Hematopoietic multipotent progenitor cell (in vitro differentiated cells): ENCODE measurements around the gene EDAR. TPM values are rescaled to one million over a fixed set of nuclear protein-coding genes. Genes with fewer than 3 reads are reported as not detected.

Source experiments
- DNase-seq, 3 donors: peaks; one replicate each; pipeline ENCODE4 v3.0.0-alpha.2; 2011 to 2015; ENCODE audit warnings: low read depth in 2 of 3, low spot score in 2 of 3
- total RNA-seq: library from RNA; depleted of rRNA; stranded (reverse); fragments of >200 nt; gene quantifications from one replicate; pipeline ENCODE4 v1.2.3, GENCODE V29; 2012

EDAR gene
- total RNA-seq, 1 donor, result under 0.01 TPM

DNA sequence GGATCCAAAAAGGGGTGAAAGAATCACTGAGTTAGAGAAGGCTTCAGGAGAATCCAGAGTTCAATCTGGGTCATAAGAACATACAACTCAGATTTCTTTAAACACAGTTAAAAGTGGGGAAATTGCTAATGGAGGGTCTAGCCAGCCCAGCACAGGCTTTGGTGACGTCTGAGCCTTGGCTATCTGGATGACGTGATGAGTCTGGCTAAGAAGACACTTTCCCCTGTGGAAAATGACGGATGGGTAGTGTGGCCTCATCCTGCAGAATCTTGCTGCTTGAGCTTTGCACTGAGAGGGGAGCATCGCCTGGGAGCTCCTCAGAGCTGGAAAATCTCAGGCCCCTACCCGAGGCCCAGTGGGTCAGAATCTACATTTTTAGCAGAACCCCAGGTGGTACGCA lies 19.2 kb downstream of the EDAR start:
- DNase-seq, result no peak

- no peak for DNase-seq
Measured at GRCh38 chr2:108968619-108969018, 20.4 kb downstream of the EDAR start.

GRCh38 chr2:108967757-108968156 lies 21.3 kb downstream of the EDAR start:
- DNase-seq, result no peak

GRCh38 chr2:108965540-108966289 lies 23.3 kb downstream of the EDAR start:
- DNase-seq, result no peak

GRCh38 chr2:108963057-108963456 lies 26.0 kb downstream of the EDAR start:
- no peak for DNase-seq

- DNase-seq, result no peak
Measured at GRCh38 chr2:108961796-108962195, 27.2 kb downstream of the EDAR start.

GRCh38 chr2:108960006-108960405 lies 29.0 kb downstream of the EDAR start:
- DNase-seq, result no peak

GRCh38 chr2:108959401-108959800 lies 29.6 kb downstream of the EDAR start:
- no peak for DNase-seq

- no peak for DNase-seq
Measured at GRCh38 chr2:108958632-108959341, 30.2 kb downstream of the EDAR start.

- no peak for DNase-seq
Measured at GRCh38 chr2:108958002-108958401, 31.0 kb downstream of the EDAR start.

DNA sequence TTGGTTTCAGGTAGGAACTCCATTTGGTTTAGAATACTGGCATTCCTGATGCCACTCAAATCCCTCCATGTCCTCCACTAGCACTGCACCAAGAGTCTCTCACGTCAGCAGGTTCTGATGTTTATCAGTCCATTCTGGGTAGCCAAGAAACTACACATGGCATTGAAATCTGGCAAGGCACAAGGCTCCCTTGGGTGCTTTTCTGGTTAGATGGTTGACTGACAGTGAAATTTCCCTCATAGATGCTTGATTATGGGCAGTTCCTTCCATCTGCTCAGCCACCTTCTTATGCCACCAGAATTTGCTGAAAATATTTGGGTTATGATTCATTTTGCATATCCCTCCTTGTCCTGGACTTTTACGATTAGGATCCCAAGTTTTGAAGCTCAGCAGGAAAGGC lies 32.6 kb downstream of the EDAR start:
- no peak for DNase-seq

DNA sequence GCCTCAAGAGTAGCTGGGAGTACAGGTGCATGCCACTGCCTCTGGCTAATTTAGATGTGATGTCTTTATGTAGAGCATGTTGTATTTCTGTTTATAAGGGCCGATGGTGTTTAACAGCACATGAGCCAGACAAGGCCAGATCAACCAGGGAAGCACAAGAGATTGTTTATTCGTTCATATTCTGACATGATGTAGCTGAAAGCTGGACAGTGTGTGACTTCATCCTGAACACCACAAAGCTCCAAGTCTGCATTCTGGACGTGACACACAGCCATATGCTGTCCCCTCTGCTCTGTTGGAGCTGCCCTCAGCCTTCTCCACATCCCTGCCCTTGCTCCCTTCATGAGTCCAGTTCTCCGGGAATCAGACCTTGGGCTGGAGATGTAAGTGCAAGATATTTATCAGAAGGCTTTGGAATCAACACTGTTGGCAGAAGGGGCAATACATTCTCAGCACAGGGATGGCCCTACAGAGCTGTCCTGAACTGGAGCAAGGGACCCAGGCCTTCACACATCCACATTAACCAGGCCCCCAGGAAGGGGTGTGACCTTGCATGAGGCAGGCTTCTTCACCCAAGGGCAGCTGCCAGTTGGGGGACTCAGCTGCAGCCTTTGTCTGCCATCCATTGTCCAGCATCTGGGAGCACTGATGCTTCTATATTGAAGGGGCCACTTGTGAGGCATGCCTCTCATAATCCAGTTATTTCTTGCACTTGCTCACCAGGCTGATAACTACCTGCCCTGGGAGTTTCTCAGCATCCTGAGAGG lies 38.5 kb downstream of the EDAR start:
- no peak for DNase-seq

- DNase-seq, result no peak
Measured at GRCh38 chr2:108949316-108950239, 39.4 kb downstream of the EDAR start.

- DNase-seq, result no peak
Measured at GRCh38 chr2:108947271-108947907, 41.6 kb downstream of the EDAR start.

GRCh38 chr2:108946442-108946841 lies 42.6 kb downstream of the EDAR start:
- no peak for DNase-seq

- no peak for DNase-seq
Measured at GRCh38 chr2:108945969-108946368, 43.1 kb downstream of the EDAR start.

- no peak for DNase-seq
Measured at GRCh38 chr2:108944601-108945331, 44.3 kb downstream of the EDAR start.

DNA sequence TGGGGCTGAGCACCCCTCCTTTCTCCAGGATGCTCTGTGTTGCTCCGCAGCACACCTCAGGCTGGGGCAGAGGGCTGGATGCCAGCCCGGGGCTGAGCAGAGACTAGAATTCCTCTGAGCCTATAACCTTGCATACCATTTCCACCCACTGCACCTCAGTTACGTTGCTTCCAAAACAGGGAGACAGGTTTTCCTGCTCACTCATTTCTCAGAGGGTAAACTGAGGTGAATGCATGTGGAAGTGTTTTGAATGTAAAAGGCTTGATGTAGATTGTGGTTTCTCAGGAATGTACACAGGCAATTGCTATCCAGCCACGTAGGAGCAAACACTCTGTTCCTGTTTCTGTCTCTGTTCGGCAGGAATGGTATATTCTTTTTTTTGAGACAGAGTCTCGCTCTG lies 45.3 kb downstream of the EDAR start:
- DNase-seq, result no peak

DNA sequence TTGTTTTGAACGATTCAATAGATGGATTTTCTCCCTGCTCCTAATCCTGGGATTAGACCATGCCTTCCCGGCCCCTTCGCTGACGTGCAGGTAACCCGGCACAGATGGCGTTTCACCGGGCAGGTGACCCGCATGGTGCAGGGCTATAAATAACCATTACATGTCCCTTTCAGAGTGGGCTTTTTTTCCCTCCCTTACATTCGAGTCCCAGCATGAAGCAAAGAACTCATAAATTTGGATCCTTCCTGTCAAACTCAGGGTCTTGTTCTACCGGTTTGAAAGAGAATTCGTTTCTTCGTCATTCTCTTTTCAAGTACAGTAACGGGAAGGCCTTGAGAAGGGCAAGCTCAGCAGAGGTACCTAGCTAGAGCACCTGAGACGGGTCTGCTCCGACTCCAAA lies 46.1 kb downstream of the EDAR start:
- DNase-seq, result no peak
